Lung (tissue), 12 donors: ENCODE results near the gene TDRKH. TPM values are rescaled to one million over a fixed set of nuclear protein-coding genes. Genes with fewer than 3 reads are reported as not detected.

Source experiments
- ATAC-seq: fragments of 200-7000 bp; cut with Tn5 transposase; one replicate; pipeline ENCODE4 v1.9.1; 2020; ENCODE audit warnings: moderate number of reproducible peaks; ENCODE audit not compliant: insufficient read depth, low FRiP score
- DNase-seq, 3 donors: peaks; one replicate each; pipeline ENCODE4 v3.0.0-alpha.2; 2013 to 2017
- H3K27ac ChIP-seq, 2 donors: one replicate each; pipeline ENCODE4 v1.5.1; 2013; ENCODE audit warnings: mild to moderate bottlenecking in 2 of 2, moderate library complexity in 2 of 2, control low read depth in 1 of 2, inconsistent platforms in 1 of 2, low read depth in 1 of 2, low read length in 1 of 2
- H3K27me3 ChIP-seq, 3 donors: one replicate each; pipeline ENCODE4 v1.5.1; 2013; ENCODE audit warnings: low read length in 2 of 3; ENCODE audit not compliant: control insufficient read depth in 3 of 3, insufficient read depth in 3 of 3
- H3K36me3 ChIP-seq, 4 donors: one replicate each; pipeline ENCODE4 v1.5.1; 2013; ENCODE audit warnings: low read length in 4 of 4, mild to moderate bottlenecking in 1 of 4, moderate library complexity in 1 of 4; ENCODE audit not compliant: control insufficient read depth in 4 of 4, insufficient read depth in 4 of 4
- H3K4me1 ChIP-seq, 5 donors: one replicate each; pipeline ENCODE4 v1.5.1; 2013; ENCODE audit warnings: low read length in 5 of 5, mild to moderate bottlenecking in 2 of 5, moderate library complexity in 1 of 5; ENCODE audit not compliant: control insufficient read depth in 5 of 5, insufficient read depth in 5 of 5
- H3K4me3 ChIP-seq: one replicate; pipeline ENCODE4 v1.5.1; 2013; ENCODE audit warnings: mild to moderate bottlenecking, control low read depth, moderate library complexity
- H3K9ac ChIP-seq, 2 donors: one replicate each; pipeline ENCODE4 v1.5.1; 2013; ENCODE audit warnings: low read length in 2 of 2, control low read depth in 1 of 2; ENCODE audit not compliant: insufficient read depth in 1 of 2
- H3K9me3 ChIP-seq, 4 donors: one replicate each; pipeline ENCODE4 v1.5.1; 2013; ENCODE audit warnings: low read length in 3 of 4, mild to moderate bottlenecking in 1 of 4, moderate library complexity in 1 of 4; ENCODE audit not compliant: control insufficient read depth in 4 of 4, insufficient read depth in 3 of 4
- WGBS, 2 donors: extraction: QIAGEN DNeasy Blood & Tissue Kit; methylation state at CpG; one replicate each; pipeline ENCODE4 v1.1.7; 2013; 5-methylcytosine and 5-hydroxymethylcytosine counted together
- polyA plus RNA-seq, 2 donors: library from polyadenylated mRNA; stranded (reverse); fragments of 200-250 nt; gene quantifications; one replicate each; pipeline ENCODE4 v1.2.1, GENCODE V29; 2013
- total RNA-seq, 2 donors: library from RNA; depleted of rRNA in 1 of 2; stranded (reverse); fragments of >200 nt in 1 of 2; gene quantifications; one replicate each; pipeline ENCODE4 v1.2.1, GENCODE V29; 2014 to 2021
- TF ChIP-seq, protein P1 (sequence below): IDR thresholded peaks from 2 replicates; pipeline ENCODE4 v1.5.1; 2012; ENCODE audit warnings: mild to moderate bottlenecking; ENCODE audit errors: control extremely low read depth, extremely low read depth
- donor health status: control.
- donor health status: control.
- donor health status: Bipolar disorder and iron deficiency.
- donor health status: healthy.
- donor health status: DM: yes; HTN: yes; CAD: no.

TDRKH gene
- total and polyA plus RNA-seq, 4 donors, result 5.6 to 18.1 (median 8.8) TPM

GRCh38 chr1:151806170-151806569 is 15.9 kb upstream of the TDRKH start:
- Histone ChIP-seq H3K4me3 (no peak overlapping the region), H3K27ac (no peak overlapping the region), H3K9ac (no peak overlapping the region), H3K27me3 (peaks cover 0 to 4% (median 0%) of the 10 kb centered on the region in 3 donors), H3K9me3 (no peaks in the 10 kb centered on the region), H3K36me3 (peaks cover 0 to 3% (median 0%) of the 10 kb centered on the region in 4 donors), H3K4me1 (no peaks in the 10 kb centered on the region)
- no peak for DNase-seq
- TF ChIP-seq, protein P1, sequence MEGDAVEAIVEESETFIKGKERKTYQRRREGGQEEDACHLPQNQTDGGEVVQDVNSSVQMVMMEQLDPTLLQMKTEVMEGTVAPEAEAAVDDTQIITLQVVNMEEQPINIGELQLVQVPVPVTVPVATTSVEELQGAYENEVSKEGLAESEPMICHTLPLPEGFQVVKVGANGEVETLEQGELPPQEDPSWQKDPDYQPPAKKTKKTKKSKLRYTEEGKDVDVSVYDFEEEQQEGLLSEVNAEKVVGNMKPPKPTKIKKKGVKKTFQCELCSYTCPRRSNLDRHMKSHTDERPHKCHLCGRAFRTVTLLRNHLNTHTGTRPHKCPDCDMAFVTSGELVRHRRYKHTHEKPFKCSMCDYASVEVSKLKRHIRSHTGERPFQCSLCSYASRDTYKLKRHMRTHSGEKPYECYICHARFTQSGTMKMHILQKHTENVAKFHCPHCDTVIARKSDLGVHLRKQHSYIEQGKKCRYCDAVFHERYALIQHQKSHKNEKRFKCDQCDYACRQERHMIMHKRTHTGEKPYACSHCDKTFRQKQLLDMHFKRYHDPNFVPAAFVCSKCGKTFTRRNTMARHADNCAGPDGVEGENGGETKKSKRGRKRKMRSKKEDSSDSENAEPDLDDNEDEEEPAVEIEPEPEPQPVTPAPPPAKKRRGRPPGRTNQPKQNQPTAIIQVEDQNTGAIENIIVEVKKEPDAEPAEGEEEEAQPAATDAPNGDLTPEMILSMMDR, result no peak
- no peak for ATAC-seq
- WGBS, 2 donors, result 89% methylated on average over 7 of the region's 7 CpGs

DNA sequence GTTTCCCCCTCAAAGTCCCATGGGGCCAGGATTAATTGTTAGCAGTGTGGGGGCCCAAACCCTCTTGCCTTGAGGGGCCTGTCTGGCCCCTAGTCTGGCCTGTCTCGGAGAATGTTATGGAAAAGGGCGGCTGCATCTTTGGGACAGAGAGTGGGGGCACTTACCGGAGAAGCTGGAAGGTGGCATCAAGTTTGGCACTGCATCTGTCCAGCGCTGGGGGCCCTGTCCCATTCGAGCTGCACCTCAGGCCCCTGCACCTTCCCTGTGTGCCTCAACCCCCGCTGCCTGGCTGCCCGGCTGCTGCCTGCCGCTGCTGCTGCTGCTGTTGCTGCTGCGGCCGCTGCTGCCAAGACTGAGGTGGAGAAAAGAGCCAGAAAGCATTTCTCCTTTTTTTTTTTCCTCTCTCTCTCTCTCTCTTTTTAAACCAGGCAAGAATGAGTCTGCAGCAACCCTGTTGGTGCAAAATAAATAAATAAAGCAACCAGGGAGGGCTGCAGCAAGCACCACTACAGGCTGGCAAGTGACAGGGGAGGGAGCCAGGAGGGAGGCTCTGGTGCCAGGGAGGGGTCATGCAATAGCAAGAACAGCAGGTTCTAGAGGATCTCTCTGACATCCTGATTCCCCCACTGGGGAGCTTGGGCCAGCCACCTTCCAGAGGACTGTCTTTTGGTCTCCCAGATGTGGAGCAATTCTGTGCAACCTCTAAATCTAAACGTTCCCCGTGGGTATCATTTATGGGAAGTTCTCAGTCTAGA is 14.9 kb upstream of the TDRKH start, which contains the start of gene LINGO4:
Gene LINGO4 (minus strand): TSS at position 354 of the 755 bp plus-strand sequence. CDS start 2,715 bp downstream, outside the sequence.
- WGBS, 2 donors, result 71 to 75% methylated on average over 12 of the region's 12 CpGs
- H3K9me3 ChIP-seq, result no peaks in the 10 kb centered on the region
- H3K27ac ChIP-seq, result no peak within 1 kb of the TSS
- no peak within 1 kb of the TSS for H3K4me3 ChIP-seq
- H3K4me1 ChIP-seq, result no peaks in the 10 kb centered on the region
- TF ChIP-seq, protein P1, result no peak
- H3K27me3 ChIP-seq, result peaks cover 0 to 4% (median 2%) of the 10 kb centered on the region in 3 donors
- DNase-seq, result no peak
- peaks cover 0 to 3% (median 0%) of the 10 kb centered on the region in 4 donors for H3K36me3 ChIP-seq
- ATAC-seq, result no peak
- no peak within 1 kb of the TSS for H3K9ac ChIP-seq

DNA sequence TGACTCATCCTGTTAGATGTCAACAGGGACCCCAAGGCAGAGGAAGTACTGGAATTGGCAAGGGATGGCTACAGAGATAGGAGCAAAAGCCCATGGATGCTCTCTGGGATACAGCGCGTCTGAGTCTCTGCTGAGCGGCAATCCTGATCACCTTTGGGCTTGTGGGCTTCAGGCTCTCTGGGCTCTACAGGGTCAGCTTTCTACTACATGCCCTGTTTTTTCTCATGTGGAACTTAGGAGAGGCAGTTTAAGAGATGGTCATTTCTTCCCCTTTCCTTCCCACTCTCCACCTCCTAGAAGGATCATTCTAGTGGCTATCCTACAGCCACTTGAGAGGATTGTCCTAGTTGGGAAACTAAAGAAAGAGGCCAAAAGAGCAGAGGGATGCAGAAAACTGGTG is 13.6 kb upstream of the TDRKH start:
- peaks cover 0 to 13% (median 4%) of the 10 kb centered on the region in 3 donors for H3K27me3 ChIP-seq

More for the DNA sequence above, 13.6 kb upstream of the TDRKH start:
- 97 to 100% methylated on average over 3 of the region's 3 CpGs for WGBS, 2 donors
- peaks cover 0 to 3% (median 0%) of the 10 kb centered on the region in 4 donors for H3K36me3 ChIP-seq
- H3K4me3 ChIP-seq, result no peak overlapping the region
- H3K9ac ChIP-seq, result no peak overlapping the region
- no peaks in the 10 kb centered on the region for H3K4me1 ChIP-seq
- no peak for DNase-seq
- H3K9me3 ChIP-seq, result no peaks in the 10 kb centered on the region
- no peak overlapping the region for H3K27ac ChIP-seq
- TF ChIP-seq, protein P1, result no peak
- no peak for ATAC-seq
